ENCODE measurements around the gene AGAP1. TPM values are rescaled to one million over a fixed set of nuclear protein-coding genes. Genes with fewer than 3 reads are reported as not detected.

AGAP1 gene
- total RNA-seq, 3 donors from 2014 or later = 1.9 to 2.6 (median 2.1) TPM

DNA sequence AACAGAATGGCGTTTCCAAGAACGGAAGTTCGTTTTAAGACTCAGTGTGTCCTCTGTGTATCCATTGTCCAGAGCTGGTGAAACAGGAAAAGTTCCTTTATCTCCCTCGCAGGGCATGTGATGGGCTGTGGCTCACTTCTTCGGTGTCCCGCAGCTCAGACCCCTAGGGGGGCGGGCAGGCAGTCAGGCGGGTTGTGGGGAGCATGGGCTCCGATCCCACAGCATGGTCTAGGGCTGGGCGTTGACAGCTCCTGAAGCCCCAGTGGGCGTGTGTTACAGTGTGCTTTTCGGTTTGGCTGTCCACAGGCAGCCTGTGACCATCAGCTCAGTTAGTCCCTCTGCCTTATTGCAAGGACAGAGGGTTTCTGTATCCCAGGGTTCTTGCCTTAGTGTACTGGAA lies 319.6 kb downstream of the AGAP1 start:
- H3K4me3 Mint-ChIP-seq = no peak overlapping the region
- H3K9me3 Mint-ChIP-seq = no peaks in the 10 kb centered on the region
- ATAC-seq (no peak), DNase-seq (no peak)
- H3K27me3 Mint-ChIP-seq (ENCODE audit: low read depth) = no peaks in the 10 kb centered on the region
- no peaks in the 10 kb centered on the region for H3K4me1 Mint-ChIP-seq (ENCODE audit: low read depth)
- no peaks in the 10 kb centered on the region for H3K36me3 Mint-ChIP-seq (ENCODE audit: insufficient read depth)

DNA sequence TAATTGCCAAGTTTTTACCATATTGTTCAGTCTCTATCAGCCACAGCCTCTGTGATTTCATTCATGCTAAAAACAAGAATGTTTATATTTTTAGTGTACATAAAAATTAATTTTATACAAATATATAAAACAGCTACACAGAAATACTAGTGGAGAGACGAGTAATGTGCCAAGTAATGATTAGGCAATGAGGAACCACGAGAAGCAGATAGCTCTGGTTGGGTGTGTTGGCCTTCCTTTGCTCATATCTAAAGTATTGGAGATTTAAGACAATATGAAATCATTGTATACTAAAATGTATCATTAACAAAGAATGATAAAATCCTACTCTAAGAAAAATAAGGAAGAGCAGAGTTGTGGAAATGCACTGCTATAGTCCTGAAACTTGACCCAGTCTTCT lies 326.7 kb downstream of the AGAP1 start:
- no peak for DNase-seq
- Mint-ChIP-seq H3K36me3 (ENCODE audit: insufficient read depth) (peaks cover 2% of the 10 kb centered on the region), H3K4me1 (ENCODE audit: low read depth) (no peaks in the 10 kb centered on the region), H3K4me3 (no peak overlapping the region), H3K27me3 (ENCODE audit: low read depth) (no peaks in the 10 kb centered on the region), H3K9me3 (peaks cover 5% of the 10 kb centered on the region)
- ATAC-seq = no peak

GRCh38 chr2:235824331-235824730 lies 330.5 kb downstream of the AGAP1 start:
- H3K9me3 Mint-ChIP-seq = peaks cover 5% of the 10 kb centered on the region
- H3K27me3 Mint-ChIP-seq (ENCODE audit: low read depth) = no peaks in the 10 kb centered on the region
- no peak for ATAC-seq
- no peak for DNase-seq
- no peaks in the 10 kb centered on the region for H3K4me1 Mint-ChIP-seq (ENCODE audit: low read depth)
- H3K36me3 Mint-ChIP-seq (ENCODE audit: insufficient read depth) = peaks cover 2% of the 10 kb centered on the region
- H3K4me3 Mint-ChIP-seq = no peak overlapping the region

DNA sequence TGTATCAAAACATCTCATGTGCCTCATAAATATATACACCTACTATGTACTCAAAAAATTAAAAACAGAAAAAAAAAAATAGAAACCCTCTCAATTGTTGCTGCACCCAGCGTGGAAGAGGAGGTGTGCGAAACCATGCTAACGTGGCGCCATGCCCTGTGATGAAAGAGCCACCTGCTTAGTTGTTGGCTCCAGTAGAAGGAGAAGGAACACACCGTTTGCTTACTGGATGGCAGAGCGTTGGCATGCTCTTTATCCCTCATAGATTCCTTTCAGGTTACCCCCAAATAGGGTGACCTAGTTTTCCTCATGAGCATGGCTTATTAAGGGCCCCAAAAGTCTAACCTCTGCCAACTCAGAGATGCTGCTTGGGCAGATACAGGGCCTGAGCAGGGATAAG lies 332.1 kb downstream of the AGAP1 start:
- H3K4me1 Mint-ChIP-seq (ENCODE audit: low read depth) = no peaks in the 10 kb centered on the region
- no peak for ATAC-seq

GRCh38 chr2:235826826-235827225 lies 333.0 kb downstream of the AGAP1 start:
- ATAC-seq = no peak
- no peaks in the 10 kb centered on the region for H3K27me3 Mint-ChIP-seq (ENCODE audit: low read depth)
- H3K4me1 Mint-ChIP-seq (ENCODE audit: low read depth) = no peaks in the 10 kb centered on the region
- DNase-seq = no peak
- H3K36me3 Mint-ChIP-seq (ENCODE audit: insufficient read depth) = peaks cover 2% of the 10 kb centered on the region
- H3K4me3 Mint-ChIP-seq = no peak overlapping the region
- peaks cover 5% of the 10 kb centered on the region for H3K9me3 Mint-ChIP-seq

More for the DNA sequence above, 332.1 kb downstream of the AGAP1 start:
- H3K27me3 Mint-ChIP-seq (ENCODE audit: low read depth) = no peaks in the 10 kb centered on the region
- peaks cover 5% of the 10 kb centered on the region for H3K9me3 Mint-ChIP-seq
- DNase-seq = no peak
- no peak overlapping the region for H3K4me3 Mint-ChIP-seq
- H3K36me3 Mint-ChIP-seq (ENCODE audit: insufficient read depth) = peaks cover 2% of the 10 kb centered on the region

DNA sequence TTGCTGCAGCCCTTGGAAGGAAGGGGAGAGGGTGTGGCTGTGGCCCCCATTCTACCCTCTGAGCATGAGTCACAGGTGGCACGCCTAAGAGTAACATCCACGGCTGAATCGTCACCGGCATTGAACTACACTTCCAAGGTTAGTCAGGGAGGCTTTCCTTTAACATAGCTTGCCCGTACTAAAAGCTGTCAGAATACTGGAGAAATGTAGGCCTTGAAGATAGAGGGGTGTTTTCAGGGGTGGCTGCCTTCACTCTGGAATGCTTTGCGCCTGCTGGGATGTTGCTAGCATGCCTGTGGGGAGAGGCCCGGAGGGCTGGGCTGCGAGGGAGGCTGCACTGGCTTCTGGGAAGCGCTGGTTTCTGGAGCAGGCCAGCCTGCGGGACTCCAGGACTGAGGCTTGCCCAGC lies 333.7 kb downstream of the AGAP1 start:
- H3K36me3 Mint-ChIP-seq (ENCODE audit: insufficient read depth) = no peaks in the 10 kb centered on the region
- DNase-seq = no peak

GRCh38 chr2:235829726-235830125 lies 335.9 kb downstream of the AGAP1 start:
- ATAC-seq = no peak
- H3K36me3 Mint-ChIP-seq (ENCODE audit: insufficient read depth) = no peaks in the 10 kb centered on the region
- no peaks in the 10 kb centered on the region for H3K9me3 Mint-ChIP-seq
- H3K4me1 Mint-ChIP-seq (ENCODE audit: low read depth) = no peaks in the 10 kb centered on the region
- H3K4me3 Mint-ChIP-seq = no peak overlapping the region
- peaks cover 3% of the 10 kb centered on the region for H3K27me3 Mint-ChIP-seq (ENCODE audit: low read depth)
- DNase-seq = no peak

More for the DNA sequence above, 333.7 kb downstream of the AGAP1 start:
- ATAC-seq = no peak
- no peaks in the 10 kb centered on the region for H3K9me3 Mint-ChIP-seq
- H3K27me3 Mint-ChIP-seq (ENCODE audit: low read depth) = no peaks in the 10 kb centered on the region
- no peak overlapping the region for H3K4me3 Mint-ChIP-seq
- no peaks in the 10 kb centered on the region for H3K4me1 Mint-ChIP-seq (ENCODE audit: low read depth)

DNA sequence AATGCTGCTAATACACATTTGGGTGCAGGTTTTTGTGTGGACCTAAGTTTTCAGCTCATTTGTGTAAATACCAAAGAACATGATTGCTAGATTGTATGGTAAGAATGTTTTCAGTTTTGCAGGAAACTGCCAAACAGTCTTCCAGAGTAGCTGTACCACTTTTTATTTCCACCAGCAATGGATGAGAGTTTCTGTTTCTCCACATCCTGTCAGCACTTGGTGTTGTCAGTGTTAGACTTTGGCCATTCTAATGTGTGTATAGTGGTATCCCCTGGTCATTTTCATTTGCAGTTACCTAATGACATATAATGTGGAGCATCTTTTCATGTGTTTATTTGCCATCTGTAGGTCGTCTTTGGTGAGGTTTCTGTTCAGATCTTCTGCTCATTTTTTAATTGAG lies 337.9 kb downstream of the AGAP1 start:
- H3K4me3 Mint-ChIP-seq = no peak overlapping the region
- H3K4me1 Mint-ChIP-seq (ENCODE audit: low read depth) = no peaks in the 10 kb centered on the region
- H3K27me3 Mint-ChIP-seq (ENCODE audit: low read depth) = peaks cover 3% of the 10 kb centered on the region
- H3K9me3 Mint-ChIP-seq = no peaks in the 10 kb centered on the region
- H3K36me3 Mint-ChIP-seq (ENCODE audit: insufficient read depth) = no peaks in the 10 kb centered on the region
- ATAC-seq (no peak), DNase-seq (no peak)

DNA sequence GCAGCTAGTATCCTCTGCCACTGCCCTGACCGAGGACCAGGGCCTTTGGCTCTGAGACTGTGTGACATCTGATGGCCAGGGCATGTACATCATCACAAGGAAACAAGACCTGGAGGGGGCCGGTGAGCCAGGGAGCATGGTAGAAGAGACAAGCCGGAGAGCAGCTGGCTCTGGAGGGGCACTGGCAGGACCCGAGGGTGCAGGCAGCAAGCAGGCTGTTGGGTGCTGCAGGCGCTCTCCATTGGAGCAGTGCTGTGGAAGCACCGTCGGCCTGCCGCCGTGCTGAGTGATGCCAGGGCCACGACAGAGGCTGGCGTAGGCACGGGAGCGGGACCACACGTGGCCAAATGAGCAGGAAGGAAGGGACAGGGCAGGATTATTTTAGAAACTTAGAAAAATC lies 339.1 kb downstream of the AGAP1 start:
- DNase-seq (no peak), ATAC-seq (no peak)
- H3K9me3 Mint-ChIP-seq = no peaks in the 10 kb centered on the region
- no peaks in the 10 kb centered on the region for H3K36me3 Mint-ChIP-seq (ENCODE audit: insufficient read depth)
- H3K27me3 Mint-ChIP-seq (ENCODE audit: low read depth) = peaks cover 3% of the 10 kb centered on the region
- H3K4me3 Mint-ChIP-seq = no peak overlapping the region
- no peaks in the 10 kb centered on the region for H3K4me1 Mint-ChIP-seq (ENCODE audit: low read depth)

DNA sequence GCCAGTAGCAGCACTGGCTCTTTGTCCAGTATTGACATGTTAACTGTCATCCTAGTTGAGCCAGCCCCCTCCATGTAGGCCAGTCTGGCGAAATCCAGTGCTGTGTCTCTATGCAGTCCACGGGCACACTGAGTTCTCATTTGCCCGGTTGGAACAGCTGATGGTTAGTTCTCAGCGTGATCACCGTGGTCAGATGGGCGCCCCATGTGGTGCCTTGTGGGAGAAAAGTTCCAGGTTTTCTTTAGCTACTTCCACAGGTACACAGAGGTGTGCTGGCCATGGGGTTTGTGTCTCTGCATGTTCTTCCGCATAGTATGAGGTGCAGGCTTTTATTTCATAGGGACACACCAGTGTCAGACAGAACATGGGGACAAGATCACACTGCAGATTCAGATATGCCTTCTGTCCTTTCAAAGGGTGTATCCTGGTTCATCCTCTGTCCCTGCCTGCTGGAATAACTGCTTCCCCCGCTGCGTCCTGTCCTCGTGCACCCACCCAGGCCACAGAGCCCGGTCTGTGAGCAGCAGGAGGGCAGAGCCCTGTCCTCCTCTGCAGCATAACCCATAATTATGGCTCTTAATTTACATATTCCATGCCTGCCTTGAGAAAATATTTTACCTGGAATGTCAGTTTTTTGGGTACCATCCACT lies 340.3 kb downstream of the AGAP1 start:
- Mint-ChIP-seq H3K4me3 (no peak overlapping the region), H3K36me3 (ENCODE audit: insufficient read depth) (no peaks in the 10 kb centered on the region)

DNA sequence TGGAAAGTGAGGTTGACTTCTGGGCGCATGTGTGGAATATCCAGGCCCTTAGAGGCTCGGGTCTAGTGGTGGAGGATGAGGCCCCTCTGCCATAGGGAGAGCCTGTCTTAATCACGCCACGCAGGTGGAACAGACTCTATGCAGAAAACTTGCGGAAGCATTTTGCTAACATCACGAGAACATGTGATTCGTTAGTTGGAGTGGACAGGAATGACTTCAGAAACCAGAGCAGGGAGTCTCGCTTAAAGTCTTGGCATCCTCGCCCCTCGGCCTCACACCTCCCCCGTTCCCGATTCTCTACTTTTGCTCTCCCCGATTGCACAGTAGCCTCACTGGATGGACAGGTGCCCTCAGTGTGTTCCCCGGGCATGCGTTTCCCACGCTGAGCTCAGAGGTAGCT lies 340.9 kb downstream of the AGAP1 start:
- Mint-ChIP-seq H3K9me3 (no peaks in the 10 kb centered on the region), H3K36me3 (ENCODE audit: insufficient read depth) (no peaks in the 10 kb centered on the region), H3K27me3 (ENCODE audit: low read depth) (peaks cover 8% of the 10 kb centered on the region), H3K4me3 (no peak overlapping the region), H3K4me1 (ENCODE audit: low read depth) (no peaks in the 10 kb centered on the region)
- DNase-seq (no peak), ATAC-seq (no peak)

More for the DNA sequence above, 340.3 kb downstream of the AGAP1 start:
- no peak for DNase-seq
- Mint-ChIP-seq H3K4me1 (ENCODE audit: low read depth) (no peaks in the 10 kb centered on the region), H3K27me3 (ENCODE audit: low read depth) (peaks cover 8% of the 10 kb centered on the region), H3K9me3 (no peaks in the 10 kb centered on the region)
- ATAC-seq = no peak

DNA sequence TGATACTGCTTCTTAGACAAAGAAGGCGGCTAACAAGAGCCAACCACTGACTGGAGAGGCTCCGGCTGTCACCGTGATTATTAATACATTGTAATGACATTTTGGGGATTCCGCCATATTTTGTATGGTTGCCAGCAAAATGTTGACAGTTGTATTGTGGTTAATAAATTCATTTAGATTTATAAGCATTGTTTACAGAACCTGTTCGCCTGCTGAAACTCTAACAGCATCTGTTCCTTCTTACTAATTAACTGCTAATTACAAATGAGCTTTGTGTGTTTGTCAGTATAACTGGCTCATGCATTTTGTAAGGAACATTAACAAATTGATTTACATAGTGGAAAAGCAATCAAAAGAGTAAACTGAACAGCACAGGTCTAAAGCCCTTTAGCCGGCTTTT lies 342.0 kb downstream of the AGAP1 start:
- H3K4me3 Mint-ChIP-seq = no peak overlapping the region
- H3K36me3 Mint-ChIP-seq (ENCODE audit: insufficient read depth) = no peaks in the 10 kb centered on the region
- peaks cover 8% of the 10 kb centered on the region for H3K27me3 Mint-ChIP-seq (ENCODE audit: low read depth)
- no peaks in the 10 kb centered on the region for H3K9me3 Mint-ChIP-seq
- H3K4me1 Mint-ChIP-seq (ENCODE audit: low read depth) = no peaks in the 10 kb centered on the region
- ATAC-seq (no peak), DNase-seq (no peak)

DNA sequence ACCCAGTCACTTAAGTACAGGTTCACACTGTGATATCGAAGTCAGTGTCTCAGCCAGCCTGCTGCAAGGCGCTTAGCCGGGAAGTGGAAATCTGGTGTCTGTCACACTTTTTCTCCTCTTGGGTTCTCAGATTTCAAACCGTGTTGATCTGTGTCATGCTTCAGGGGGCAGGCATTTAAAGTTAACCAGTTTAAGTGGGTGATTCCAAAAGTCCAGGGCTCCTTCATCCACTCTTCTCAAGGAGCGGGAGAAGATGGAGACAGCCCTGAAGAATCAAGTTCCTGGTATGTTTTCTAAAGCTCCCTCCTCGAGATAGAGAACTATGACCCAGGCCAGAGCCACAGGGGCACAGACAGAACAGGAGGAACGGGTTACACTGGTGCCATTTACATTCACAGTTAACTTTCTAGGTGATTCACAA lies 342.7 kb downstream of the AGAP1 start:
- Mint-ChIP-seq H3K36me3 (ENCODE audit: insufficient read depth) (no peaks in the 10 kb centered on the region), H3K27me3 (ENCODE audit: low read depth) (peaks cover 8% of the 10 kb centered on the region), H3K9me3 (no peaks in the 10 kb centered on the region), H3K4me1 (ENCODE audit: low read depth) (no peaks in the 10 kb centered on the region), H3K4me3 (no peak overlapping the region)
- no peak for ATAC-seq
- DNase-seq = no peak

DNA sequence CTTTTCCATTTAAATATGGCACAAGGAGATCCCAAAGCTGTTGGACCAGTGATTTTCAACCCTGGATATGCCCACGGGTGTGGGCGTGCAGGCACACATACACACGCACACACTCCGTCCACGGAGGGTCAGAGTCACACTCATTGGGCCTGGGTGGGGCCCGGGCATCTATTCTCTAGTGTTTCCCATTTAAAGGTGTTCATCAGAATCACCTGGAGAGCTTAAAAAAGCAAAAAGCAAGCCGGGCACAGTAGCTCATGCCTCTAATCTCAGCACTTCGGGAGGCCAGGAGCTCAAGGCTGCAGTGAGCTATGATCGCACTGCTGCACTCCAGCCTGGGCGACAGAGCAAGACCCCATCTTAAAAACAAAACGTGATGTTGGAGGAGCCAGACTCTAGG lies 345.4 kb downstream of the AGAP1 start:
- no peaks in the 10 kb centered on the region for H3K36me3 Mint-ChIP-seq (ENCODE audit: insufficient read depth)
- DNase-seq (no peak), ATAC-seq (no peak)
- peaks cover 5% of the 10 kb centered on the region for H3K27me3 Mint-ChIP-seq (ENCODE audit: low read depth)
- H3K9me3 Mint-ChIP-seq = no peaks in the 10 kb centered on the region
- no peak overlapping the region for H3K4me3 Mint-ChIP-seq
- no peaks in the 10 kb centered on the region for H3K4me1 Mint-ChIP-seq (ENCODE audit: low read depth)

DNA sequence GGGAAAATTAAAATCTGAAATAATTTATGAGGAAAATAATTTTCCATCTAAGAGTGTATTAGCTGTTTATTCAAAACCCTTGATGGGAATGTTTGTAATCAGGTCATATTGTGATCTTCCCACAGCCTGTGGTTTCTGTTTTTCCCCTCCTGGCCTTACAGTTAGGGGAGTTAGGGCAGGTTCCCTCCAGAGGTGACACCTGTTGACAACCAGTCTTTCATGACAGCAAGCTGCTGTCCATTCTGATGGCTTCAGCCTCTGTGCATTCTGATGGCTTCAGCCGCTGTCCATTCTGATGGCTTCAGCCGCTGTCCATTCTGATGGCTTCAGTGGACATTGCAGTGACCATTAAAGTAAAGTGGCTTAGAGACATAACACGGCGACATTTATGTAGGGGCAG lies 346.1 kb downstream of the AGAP1 start:
- no peak overlapping the region for H3K4me3 Mint-ChIP-seq
- ATAC-seq = no peak

DNA sequence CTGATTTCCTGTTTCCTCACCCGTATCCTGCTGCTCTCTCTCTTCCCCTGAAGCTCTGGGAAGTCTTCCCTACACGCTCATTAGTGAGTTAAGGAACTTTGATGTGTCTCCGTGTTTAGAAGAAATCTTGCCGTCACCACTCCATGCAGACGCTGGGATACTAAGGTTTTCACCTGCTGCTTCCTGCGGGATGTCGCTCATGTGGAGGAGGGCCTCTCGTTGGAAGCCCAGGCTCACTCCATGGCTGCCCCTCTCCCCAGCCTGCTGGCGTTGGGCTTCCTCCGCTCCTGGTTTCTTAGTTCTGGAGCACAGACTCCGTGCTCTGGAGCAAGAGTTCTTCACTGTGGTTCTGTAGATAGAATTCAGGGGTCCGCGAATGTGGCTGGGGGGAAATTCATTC lies 348.0 kb downstream of the AGAP1 start:
- DNase-seq = no peak
- no peaks in the 10 kb centered on the region for H3K9me3 Mint-ChIP-seq
- H3K27me3 Mint-ChIP-seq (ENCODE audit: low read depth) = peaks cover 5% of the 10 kb centered on the region
- H3K36me3 Mint-ChIP-seq (ENCODE audit: insufficient read depth) = no peaks in the 10 kb centered on the region
- no peak for ATAC-seq
- no peaks in the 10 kb centered on the region for H3K4me1 Mint-ChIP-seq (ENCODE audit: low read depth)
- no peak overlapping the region for H3K4me3 Mint-ChIP-seq

More for the DNA sequence above, 346.1 kb downstream of the AGAP1 start:
- no peaks in the 10 kb centered on the region for H3K36me3 Mint-ChIP-seq (ENCODE audit: insufficient read depth)
- no peaks in the 10 kb centered on the region for H3K4me1 Mint-ChIP-seq (ENCODE audit: low read depth)
- H3K9me3 Mint-ChIP-seq = no peaks in the 10 kb centered on the region
- peaks cover 5% of the 10 kb centered on the region for H3K27me3 Mint-ChIP-seq (ENCODE audit: low read depth)
- no peak for DNase-seq
